Measurements from ENCODE around the gene IL17RB.

IL17RB gene

GRCh38 chr3:53846134-53846850 lies at the start of gene IL17RB, which contains the start of gene CHDH:
TSS of gene IL17RB (plus strand) at chr3:53846568. CDS start at chr3:53846589, 21 bp downstream.
TSS of gene CHDH (minus strand) at chr3:53846419. CDS start at chr3:53824008, 22,411 bp downstream.
- peak; percentile 39 for DNase-seq (ENCODE audit: low spot score)

GRCh38 chr3:53798144-53798543 lies 48.2 kb upstream of the IL17RB start:
- no peak for DNase-seq (ENCODE audit: low spot score)

GRCh38 chr3:53799338-53799865 lies 47.0 kb upstream of the IL17RB start:
- no peak for DNase-seq (ENCODE audit: low spot score)

- DNase-seq (ENCODE audit: low spot score) = no peak
Measured at GRCh38 chr3:53800041-53800906, 46.1 kb upstream of the IL17RB start.

- no peak for DNase-seq (ENCODE audit: low spot score)
Measured at GRCh38 chr3:53801319-53801718, 45.0 kb upstream of the IL17RB start.

- DNase-seq (ENCODE audit: low spot score) = no peak
Measured at GRCh38 chr3:53802256-53802880, 44.0 kb upstream of the IL17RB start.

- DNase-seq (ENCODE audit: low spot score) = no peak
Measured at GRCh38 chr3:53803124-53803815, 43.1 kb upstream of the IL17RB start.

GRCh38 chr3:53803816-53804695 lies 42.3 kb upstream of the IL17RB start:
- DNase-seq (ENCODE audit: low spot score) = no peak

GRCh38 chr3:53804697-53805462 lies 41.5 kb upstream of the IL17RB start:
- peak; percentile 88 for DNase-seq (ENCODE audit: low spot score)

- DNase-seq (ENCODE audit: low spot score) = no peak
Measured at GRCh38 chr3:53805463-53806159, 40.8 kb upstream of the IL17RB start.

GRCh38 chr3:53806182-53807116 lies 39.9 kb upstream of the IL17RB start:
- peak; percentile 76 for DNase-seq (ENCODE audit: low spot score)

- no peak for DNase-seq (ENCODE audit: low spot score)
Measured at GRCh38 chr3:53807117-53807810, 39.1 kb upstream of the IL17RB start.

GRCh38 chr3:53808496-53808895 lies 37.9 kb upstream of the IL17RB start:
- DNase-seq (ENCODE audit: low spot score) = no peak

GRCh38 chr3:53809267-53809666 lies 37.1 kb upstream of the IL17RB start:
- no peak for DNase-seq (ENCODE audit: low spot score)

GRCh38 chr3:53809764-53810400 lies 36.5 kb upstream of the IL17RB start:
- DNase-seq (ENCODE audit: low spot score) = no peak

GRCh38 chr3:53811143-53811927 lies 35.0 kb upstream of the IL17RB start:
- no peak for DNase-seq (ENCODE audit: low spot score)
